Neural cell (in vitro differentiated cells): Measurements from ENCODE around the gene ELMO1. TPM values are rescaled to one million over a fixed set of nuclear protein-coding genes. Genes with fewer than 3 reads are reported as not detected.

Experiments
- H2AFZ ChIP-seq: fragments of 200-600, 300-800 bp; sonication (generic), shearing (Covaris generic); 2 replicates; pipeline ENCODE4 v1.6.0; 2014; ENCODE audit warnings: low read depth, mild to moderate bottlenecking, antibody characterized with exemption, low read length, moderate library complexity
- H3F3A ChIP-seq: fragments of 200-600 bp; shearing (Covaris generic); 2 replicates; pipeline ENCODE4 v1.6.1; 2016; ENCODE audit warnings: mild to moderate bottlenecking, moderate library complexity, mixed read lengths, antibody characterized with exemption, low read length; ENCODE audit not compliant: insufficient read depth, poor library complexity, severe bottlenecking
- H3K27ac ChIP-seq: fragments of 200-600, 300-800 bp; sonication (generic), shearing (Covaris generic); 2 replicates; pipeline ENCODE4 v1.5.1; 2014; ENCODE audit warnings: mild to moderate bottlenecking, low read length, moderate library complexity
- H3K27me3 ChIP-seq: fragments of 300-800, 200-600 bp; sonication (generic), shearing (Covaris generic); 2 replicates; pipeline ENCODE4 v1.6.0; 2014; ENCODE audit warnings: mild to moderate bottlenecking, low read depth, low read length, moderate library complexity; ENCODE audit not compliant: insufficient read depth
- H3K36me3 ChIP-seq: fragments of 300-800, 200-600 bp; sonication (generic), shearing (Covaris generic); 2 replicates; pipeline ENCODE4 v1.5.1; 2014; ENCODE audit warnings: mild to moderate bottlenecking, antibody characterized with exemption, low read length, moderate library complexity; ENCODE audit not compliant: insufficient read depth
- H3K4me2 ChIP-seq: fragments of 300-800, 200-600 bp; sonication (generic), shearing (Covaris generic); 2 replicates; pipeline ENCODE4 v1.6.0; 2014; ENCODE audit warnings: mild to moderate bottlenecking, low read length
- H3K4me3 ChIP-seq: fragments of 300-800, 200-600 bp; sonication (generic), shearing (Covaris generic); 2 replicates; pipeline ENCODE4 v1.5.1; 2014; ENCODE audit warnings: mild to moderate bottlenecking, low read length, moderate library complexity
- H3K79me2 ChIP-seq: fragments of 200-600 bp; shearing (Covaris generic); replicated peaks from 2 replicates; pipeline ENCODE4 v1.6.0; 2014; ENCODE audit warnings: mild to moderate bottlenecking, low read length, moderate library complexity; ENCODE audit not compliant: insufficient read depth
- H3K9ac ChIP-seq: fragments of 300-800, 200-600 bp; sonication (generic), shearing (Covaris generic); 2 replicates; pipeline ENCODE4 v1.6.1; 2016; ENCODE audit warnings: mild to moderate bottlenecking, low read length, mixed read lengths
- H3K9me2 ChIP-seq: fragments of 200-600 bp; shearing (Covaris generic); 2 replicates; pipeline ENCODE4 v1.6.1; 2016; ENCODE audit warnings: mild to moderate bottlenecking, low read length, mixed read lengths; ENCODE audit not compliant: insufficient read depth
- H3K9me3 ChIP-seq: fragments of 200-600, 300-800 bp; sonication (generic), shearing (Covaris generic); 2 replicates; pipeline ENCODE4 v1.6.1; 2016; ENCODE audit warnings: mild to moderate bottlenecking, mixed run types, low read length, moderate library complexity, mixed read lengths
- H4K20me1 ChIP-seq: fragments of 200-600 bp; shearing (Covaris generic); 2 replicates; pipeline ENCODE4 v1.6.1; 2016; ENCODE audit warnings: mild to moderate bottlenecking, mixed run types; ENCODE audit not compliant: insufficient read depth
- EP300 ChIP-seq: fragments of 450-650 bp; conservative IDR thresholded peaks from 2 replicates; pipeline ENCODE4 v1.6.1; 2014; ENCODE audit warnings: antibody characterized with exemption, mild to moderate bottlenecking, moderate library complexity; ENCODE audit not compliant: poor library complexity, severe bottlenecking
- EZH2 ChIP-seq: fragments of 200-600, 300-800 bp; shearing (Covaris generic), sonication (generic); IDR thresholded peaks from 2 replicates; pipeline ENCODE4 v1.6.1; 2014; ENCODE audit warnings: antibody characterized with exemption, low read length, borderline replicate concordance, mild to moderate bottlenecking; ENCODE audit not compliant: insufficient read depth, poor library complexity, severe bottlenecking
- MXI1 ChIP-seq: fragments of 450-650 bp; conservative IDR thresholded peaks from 2 replicates; pipeline ENCODE4 v1.6.1; 2014; ENCODE audit warnings: antibody characterized with exemption, mild to moderate bottlenecking; ENCODE audit not compliant: poor library complexity, severe bottlenecking
- POLR2AphosphoS5 ChIP-seq: IDR thresholded peaks from 2 replicates; pipeline ENCODE4 v1.6.1; 2012
- RAD21 ChIP-seq: fragments of 450-650 bp; conservative IDR thresholded peaks from 2 replicates; pipeline ENCODE4 v1.6.1; 2014; ENCODE audit warnings: antibody characterized with exemption, mild to moderate bottlenecking, moderate library complexity
- SMC3 ChIP-seq: fragments of 450-650 bp; conservative IDR thresholded peaks from 2 replicates; pipeline ENCODE4 v1.6.1; 2014; ENCODE audit warnings: antibody characterized with exemption, mild to moderate bottlenecking, moderate library complexity; ENCODE audit not compliant: poor library complexity
- TAF1 ChIP-seq: IDR thresholded peaks from 2 replicates; pipeline ENCODE4 v1.6.1; 2012; ENCODE audit warnings: low read depth
- polyA plus RNA-seq: library from polyadenylated mRNA; depleted of rRNA; stranded (reverse); fragments of >200 nt; gene quantifications from 2 replicates; pipeline ENCODE4 v1.2.3, GENCODE V29; 2014
- TF ChIP-seq, protein P1 (sequence below): fragments of 450-650 bp; IDR thresholded peaks from 2 replicates; pipeline ENCODE4 v1.5.1; 2014; ENCODE audit warnings: antibody characterized with exemption, mild to moderate bottlenecking, moderate library complexity; ENCODE audit not compliant: poor library complexity, severe bottlenecking
- TF ChIP-seq, protein P2 (sequence below): IDR thresholded peaks from 2 replicates; pipeline ENCODE4 v1.6.1; 2012; ENCODE audit warnings: borderline replicate concordance

ELMO1 gene
- polyA plus RNA-seq, 1 donor from 2014 or later, result 12.2 TPM

DNA sequence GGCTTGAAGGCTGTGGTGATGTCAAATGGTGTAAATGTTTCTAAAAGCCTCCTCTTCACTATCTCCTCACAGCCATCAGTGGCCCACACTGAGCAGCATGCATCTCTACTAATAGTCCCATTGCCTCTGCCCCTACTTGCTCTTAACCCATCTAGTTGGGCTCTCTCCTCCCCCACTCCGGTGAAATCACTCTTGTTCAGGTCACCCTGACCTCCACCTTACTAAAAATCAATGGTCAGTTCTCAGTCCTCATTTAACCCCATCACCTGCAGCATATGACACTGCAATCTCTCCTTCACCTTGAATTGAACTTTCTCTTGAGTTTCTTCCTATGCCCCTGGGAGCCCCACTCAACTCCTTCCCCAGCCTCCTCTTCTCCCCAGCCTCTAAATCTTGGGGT is 369.2 kb downstream of the ELMO1 start:
- no peaks in the 10 kb centered on the region for H3K9me3 ChIP-seq

GRCh38 chr7:37076668-37077067 is 372.0 kb downstream of the ELMO1 start:
- TF ChIP-seq, protein P1, sequence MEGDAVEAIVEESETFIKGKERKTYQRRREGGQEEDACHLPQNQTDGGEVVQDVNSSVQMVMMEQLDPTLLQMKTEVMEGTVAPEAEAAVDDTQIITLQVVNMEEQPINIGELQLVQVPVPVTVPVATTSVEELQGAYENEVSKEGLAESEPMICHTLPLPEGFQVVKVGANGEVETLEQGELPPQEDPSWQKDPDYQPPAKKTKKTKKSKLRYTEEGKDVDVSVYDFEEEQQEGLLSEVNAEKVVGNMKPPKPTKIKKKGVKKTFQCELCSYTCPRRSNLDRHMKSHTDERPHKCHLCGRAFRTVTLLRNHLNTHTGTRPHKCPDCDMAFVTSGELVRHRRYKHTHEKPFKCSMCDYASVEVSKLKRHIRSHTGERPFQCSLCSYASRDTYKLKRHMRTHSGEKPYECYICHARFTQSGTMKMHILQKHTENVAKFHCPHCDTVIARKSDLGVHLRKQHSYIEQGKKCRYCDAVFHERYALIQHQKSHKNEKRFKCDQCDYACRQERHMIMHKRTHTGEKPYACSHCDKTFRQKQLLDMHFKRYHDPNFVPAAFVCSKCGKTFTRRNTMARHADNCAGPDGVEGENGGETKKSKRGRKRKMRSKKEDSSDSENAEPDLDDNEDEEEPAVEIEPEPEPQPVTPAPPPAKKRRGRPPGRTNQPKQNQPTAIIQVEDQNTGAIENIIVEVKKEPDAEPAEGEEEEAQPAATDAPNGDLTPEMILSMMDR, result no peak
- TF ChIP-seq MXI1 (no peak), EZH2 (no peak), EP300 (no peak), TAF1 (no peak), RAD21 (no peak)
- TF ChIP-seq, protein P2, sequence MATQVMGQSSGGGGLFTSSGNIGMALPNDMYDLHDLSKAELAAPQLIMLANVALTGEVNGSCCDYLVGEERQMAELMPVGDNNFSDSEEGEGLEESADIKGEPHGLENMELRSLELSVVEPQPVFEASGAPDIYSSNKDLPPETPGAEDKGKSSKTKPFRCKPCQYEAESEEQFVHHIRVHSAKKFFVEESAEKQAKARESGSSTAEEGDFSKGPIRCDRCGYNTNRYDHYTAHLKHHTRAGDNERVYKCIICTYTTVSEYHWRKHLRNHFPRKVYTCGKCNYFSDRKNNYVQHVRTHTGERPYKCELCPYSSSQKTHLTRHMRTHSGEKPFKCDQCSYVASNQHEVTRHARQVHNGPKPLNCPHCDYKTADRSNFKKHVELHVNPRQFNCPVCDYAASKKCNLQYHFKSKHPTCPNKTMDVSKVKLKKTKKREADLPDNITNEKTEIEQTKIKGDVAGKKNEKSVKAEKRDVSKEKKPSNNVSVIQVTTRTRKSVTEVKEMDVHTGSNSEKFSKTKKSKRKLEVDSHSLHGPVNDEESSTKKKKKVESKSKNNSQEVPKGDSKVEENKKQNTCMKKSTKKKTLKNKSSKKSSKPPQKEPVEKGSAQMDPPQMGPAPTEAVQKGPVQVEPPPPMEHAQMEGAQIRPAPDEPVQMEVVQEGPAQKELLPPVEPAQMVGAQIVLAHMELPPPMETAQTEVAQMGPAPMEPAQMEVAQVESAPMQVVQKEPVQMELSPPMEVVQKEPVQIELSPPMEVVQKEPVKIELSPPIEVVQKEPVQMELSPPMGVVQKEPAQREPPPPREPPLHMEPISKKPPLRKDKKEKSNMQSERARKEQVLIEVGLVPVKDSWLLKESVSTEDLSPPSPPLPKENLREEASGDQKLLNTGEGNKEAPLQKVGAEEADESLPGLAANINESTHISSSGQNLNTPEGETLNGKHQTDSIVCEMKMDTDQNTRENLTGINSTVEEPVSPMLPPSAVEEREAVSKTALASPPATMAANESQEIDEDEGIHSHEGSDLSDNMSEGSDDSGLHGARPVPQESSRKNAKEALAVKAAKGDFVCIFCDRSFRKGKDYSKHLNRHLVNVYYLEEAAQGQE, result no peak
- H3K9me2 ChIP-seq, result no peaks in the 10 kb centered on the region
- H3K27ac ChIP-seq, result no peak overlapping the region
- no peak overlapping the region for H3K4me3 ChIP-seq
- H3K9me3 ChIP-seq, result no peaks in the 10 kb centered on the region
- no peaks in the 10 kb centered on the region for H3F3A ChIP-seq
- no peaks in the 10 kb centered on the region for H4K20me1 ChIP-seq
- no peaks in the 10 kb centered on the region for H3K79me2 ChIP-seq
- no peaks in the 10 kb centered on the region for H3K27me3 ChIP-seq
- no peaks in the 10 kb centered on the region for H3K36me3 ChIP-seq
- no peak overlapping the region for H2AFZ ChIP-seq
- H3K9ac ChIP-seq, result no peak overlapping the region
- H3K4me2 ChIP-seq, result no peak overlapping the region

More for the DNA sequence above, 369.2 kb downstream of the ELMO1 start:
- TF ChIP-seq EZH2 (no peak), EP300 (no peak)
- Histone ChIP-seq H3F3A (no peaks in the 10 kb centered on the region), H3K36me3 (no peaks in the 10 kb centered on the region), H2AFZ (no peak overlapping the region), H3K4me3 (no peak overlapping the region), H3K4me2 (no peak overlapping the region), H3K27ac (no peak overlapping the region), H3K9me2 (no peaks in the 10 kb centered on the region), H3K79me2 (no peaks in the 10 kb centered on the region), H3K27me3 (no peaks in the 10 kb centered on the region), H3K9ac (no peak overlapping the region), H4K20me1 (no peaks in the 10 kb centered on the region)

DNA sequence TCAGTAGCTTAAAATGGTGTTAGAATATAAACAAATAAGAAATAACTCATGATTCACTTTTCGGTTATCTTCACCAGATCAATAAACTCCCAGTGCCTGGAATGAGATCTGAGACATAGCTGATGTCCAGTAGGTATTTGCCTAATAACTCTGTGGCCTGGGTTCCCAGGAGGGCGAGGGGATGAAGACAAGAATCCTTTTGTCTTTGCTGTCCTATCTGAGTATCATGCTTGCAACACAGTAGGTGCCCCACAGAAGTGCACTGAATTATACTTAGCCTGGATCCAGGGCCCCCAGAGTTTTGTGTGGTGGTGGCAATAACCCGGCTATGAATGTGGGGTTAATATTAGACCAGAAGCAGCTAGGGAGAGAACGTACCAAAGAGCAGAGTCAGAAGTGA is 374.3 kb downstream of the ELMO1 start:
- Histone ChIP-seq H3K9me3 (no peaks in the 10 kb centered on the region), H3K9ac (no peak overlapping the region)

More for the DNA sequence above, 374.3 kb downstream of the ELMO1 start:
- no peak overlapping the region for H3K27ac ChIP-seq
- H3K4me2 ChIP-seq, result no peak overlapping the region
- no peaks in the 10 kb centered on the region for H3K36me3 ChIP-seq
- no peaks in the 10 kb centered on the region for H3K9me2 ChIP-seq
- TF ChIP-seq, protein P2, result no peak
- no peak for TF ChIP-seq EZH2
- no peak for TF ChIP-seq POLR2AphosphoS5
- TF ChIP-seq EP300, result no peak
- no peak for TF ChIP-seq RAD21
- TF ChIP-seq SMC3, result no peak
- no peak for TF ChIP-seq MXI1
- TF ChIP-seq, protein P1, result no peak
- no peak for TF ChIP-seq TAF1
- no peaks in the 10 kb centered on the region for H3K27me3 ChIP-seq
- no peaks in the 10 kb centered on the region for H3F3A ChIP-seq
- no peak overlapping the region for H3K4me3 ChIP-seq
- no peak overlapping the region for H2AFZ ChIP-seq
- no peaks in the 10 kb centered on the region for H4K20me1 ChIP-seq
- no peaks in the 10 kb centered on the region for H3K79me2 ChIP-seq
